ENCODE data around the gene TMEM255B. TPM values are rescaled to one million over a fixed set of nuclear protein-coding genes. Genes with fewer than 3 reads are reported as not detected.
"Not testable (repeated sequence)": the region's sequence is repeated elsewhere in the genome, so short reads cannot be mapped to it uniquely, and the experiment has no call there.

TMEM255B gene
- total and polyA plus RNA-seq, 5 donors from 2014 or later = 0.02 to 1.3 (median 0.11) TPM; not detected in 1

DNA sequence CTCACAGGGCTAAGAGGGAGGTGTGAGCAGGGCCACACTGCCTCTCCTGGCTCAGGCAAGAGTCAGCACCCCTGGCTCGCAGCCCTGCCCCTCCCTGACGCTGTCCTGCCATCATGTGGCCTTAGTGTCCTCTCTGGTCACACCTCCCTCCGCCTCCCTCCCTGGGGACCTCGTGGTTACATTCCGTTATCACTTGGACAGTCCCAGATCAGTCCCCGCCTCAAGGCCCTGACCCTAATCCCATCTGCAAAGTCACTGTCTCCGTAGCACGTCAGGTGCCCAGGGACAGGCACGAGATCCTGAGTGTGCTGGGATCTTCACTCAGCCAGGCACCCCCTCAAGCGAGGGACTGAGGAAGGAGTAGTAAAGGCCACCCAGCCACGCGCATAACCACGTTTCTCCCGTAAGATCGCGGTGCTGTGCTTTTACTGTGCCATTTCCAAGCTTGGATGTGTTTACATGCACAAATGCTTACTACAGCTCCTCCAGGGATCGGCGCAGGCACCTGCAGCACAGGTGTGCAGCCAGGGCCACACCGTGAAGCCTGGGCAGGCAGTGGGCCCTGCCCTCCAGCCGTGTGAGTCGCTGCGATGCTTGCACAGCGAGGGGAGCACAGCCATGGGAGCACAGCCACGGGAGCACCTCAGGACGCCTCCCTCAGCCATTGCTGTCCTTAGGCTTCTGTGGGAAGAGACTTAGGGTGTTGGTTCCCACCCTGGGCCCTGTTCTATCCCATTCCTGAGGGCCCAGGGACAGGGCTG lies 10.7 kb upstream of the TMEM255B start:
- Mint-ChIP-seq H3K4me3 (no peak overlapping the region), H3K4me1 (peaks cover 0 to 6% (median 0%) of the 10 kb centered on the region in 4 donors), H3K27me3 (no peaks in the 10 kb centered on the region), H3K9me3 (peaks cover 0 to 3% (median 0%) of the 10 kb centered on the region in 7 donors), H3K27ac (no peak overlapping the region), H3K36me3 (no peaks in the 10 kb centered on the region)
- H3K27ac ChIP-seq (ENCODE audit: insufficient read depth, low read length, poor library complexity, severe bottlenecking) = no peak overlapping the region
- H3K4me1 ChIP-seq (ENCODE audit: control insufficient read depth, insufficient read depth, low read length, poor library complexity, severe bottlenecking) = no peaks in the 10 kb centered on the region
- no peaks in the 10 kb centered on the region for H3K9me3 ChIP-seq (ENCODE audit: control insufficient read depth in 2 of 2, low read length in 2 of 2)
- DNase-seq = no peak
- ATAC-seq (ENCODE audit: low read depth in 2 of 2) = no peak
- H3K36me3 ChIP-seq (ENCODE audit: control insufficient read depth, insufficient read depth, low read length) = no peaks in the 10 kb centered on the region
- no peaks in the 10 kb centered on the region for H3K27me3 ChIP-seq (ENCODE audit: control insufficient read depth, insufficient read depth, low read length)
- H3K4me3 ChIP-seq (ENCODE audit: low read depth, low read length) = no peak overlapping the region

DNA sequence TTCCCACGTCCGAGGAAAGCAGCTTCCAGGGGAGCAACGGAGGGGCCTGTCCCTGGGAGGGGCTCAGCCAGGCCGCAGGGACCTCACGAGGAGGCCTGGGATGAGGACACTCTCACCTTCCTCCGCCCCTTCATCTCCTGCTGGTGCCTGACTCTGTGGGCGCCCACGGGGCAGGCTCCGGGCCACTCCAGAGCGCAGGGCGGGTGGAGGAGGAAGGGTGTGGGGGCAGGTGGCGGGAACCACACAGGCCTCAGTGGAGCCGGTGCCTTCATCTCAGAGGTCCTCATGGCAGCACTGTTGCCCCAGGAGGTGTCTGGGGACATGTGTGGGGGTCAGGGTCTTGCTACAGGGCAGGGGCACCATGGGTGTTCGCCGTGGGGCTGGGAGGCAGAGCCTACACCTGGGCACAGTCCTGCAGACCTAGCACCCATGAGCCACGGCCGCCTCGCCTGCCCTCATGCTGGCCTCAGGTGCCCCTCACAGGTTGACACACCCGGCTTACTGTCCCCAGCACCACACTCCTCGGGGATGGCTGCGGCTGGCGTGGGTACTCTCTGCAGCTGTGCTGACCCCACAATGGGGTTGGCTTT lies 10.1 kb upstream of the TMEM255B start:
- no peaks in the 10 kb centered on the region for H3K36me3 Mint-ChIP-seq
- no peaks in the 10 kb centered on the region for H3K27me3 Mint-ChIP-seq
- no peak overlapping the region for H3K4me3 ChIP-seq (ENCODE audit: low read depth, low read length)
- DNase-seq = no peak
- no peaks in the 10 kb centered on the region for H3K9me3 ChIP-seq (ENCODE audit: control insufficient read depth in 2 of 2, low read length in 2 of 2)
- no peak overlapping the region for H3K27ac ChIP-seq (ENCODE audit: insufficient read depth, low read length, poor library complexity, severe bottlenecking)
- no peaks in the 10 kb centered on the region for H3K4me1 ChIP-seq (ENCODE audit: control insufficient read depth, insufficient read depth, low read length, poor library complexity, severe bottlenecking)
- no peaks in the 10 kb centered on the region for H3K27me3 ChIP-seq (ENCODE audit: control insufficient read depth, insufficient read depth, low read length)
- H3K4me3 Mint-ChIP-seq = no peak overlapping the region
- no peaks in the 10 kb centered on the region for H3K36me3 ChIP-seq (ENCODE audit: control insufficient read depth, insufficient read depth, low read length)
- H3K9me3 Mint-ChIP-seq = peaks cover 0 to 5% (median 0%) of the 10 kb centered on the region in 7 donors
- H3K27ac Mint-ChIP-seq = no peak overlapping the region
- no peak for ATAC-seq (ENCODE audit: low read depth in 2 of 2)
- peaks cover 0 to 6% (median 0%) of the 10 kb centered on the region in 4 donors for H3K4me1 Mint-ChIP-seq

GRCh38 chr13:113749507-113749906 lies 9.5 kb upstream of the TMEM255B start:
- Mint-ChIP-seq H3K27me3 (peaks cover 2% of the 10 kb centered on the region), H3K36me3 (no peaks in the 10 kb centered on the region), H3K9me3 (peaks cover 0 to 5% (median 0%) of the 10 kb centered on the region in 7 donors), H3K4me1 (peaks cover 0 to 6% (median 0%) of the 10 kb centered on the region in 4 donors), H3K27ac (no peak overlapping the region), H3K4me3 (no peak overlapping the region)
- H3K9me3 ChIP-seq (ENCODE audit: control insufficient read depth in 2 of 2, low read length in 2 of 2) = no peaks in the 10 kb centered on the region
- ATAC-seq (ENCODE audit: low read depth in 2 of 2) (no peak), DNase-seq (no peak)
- H3K27ac ChIP-seq (ENCODE audit: insufficient read depth, low read length, poor library complexity, severe bottlenecking) = no peak overlapping the region
- no peaks in the 10 kb centered on the region for H3K4me1 ChIP-seq (ENCODE audit: control insufficient read depth, insufficient read depth, low read length, poor library complexity, severe bottlenecking)
- H3K4me3 ChIP-seq (ENCODE audit: low read depth, low read length) = no peak overlapping the region
- H3K36me3 ChIP-seq (ENCODE audit: control insufficient read depth, insufficient read depth, low read length) = no peaks in the 10 kb centered on the region
- no peaks in the 10 kb centered on the region for H3K27me3 ChIP-seq (ENCODE audit: control insufficient read depth, insufficient read depth, low read length)

GRCh38 chr13:113749967-113750366 lies 9.1 kb upstream of the TMEM255B start:
- no peaks in the 10 kb centered on the region for H3K27me3 ChIP-seq (ENCODE audit: control insufficient read depth, insufficient read depth, low read length)
- no peak overlapping the region for H3K27ac Mint-ChIP-seq
- peaks cover 0 to 5% (median 0%) of the 10 kb centered on the region in 7 donors for H3K9me3 Mint-ChIP-seq
- no peak overlapping the region for H3K4me3 Mint-ChIP-seq
- H3K27me3 Mint-ChIP-seq = peaks cover 4% of the 10 kb centered on the region
- H3K36me3 ChIP-seq (ENCODE audit: control insufficient read depth, insufficient read depth, low read length) = no peaks in the 10 kb centered on the region
- DNase-seq = no peak
- no peak overlapping the region for H3K27ac ChIP-seq (ENCODE audit: insufficient read depth, low read length, poor library complexity, severe bottlenecking)
- no peaks in the 10 kb centered on the region for H3K4me1 ChIP-seq (ENCODE audit: control insufficient read depth, insufficient read depth, low read length, poor library complexity, severe bottlenecking)
- no peaks in the 10 kb centered on the region for H3K9me3 ChIP-seq (ENCODE audit: control insufficient read depth in 2 of 2, low read length in 2 of 2)
- H3K36me3 Mint-ChIP-seq = no peaks in the 10 kb centered on the region
- no peak for ATAC-seq (ENCODE audit: low read depth in 2 of 2)
- no peak overlapping the region for H3K4me3 ChIP-seq (ENCODE audit: low read depth, low read length)
- peaks cover 0 to 4% (median 0%) of the 10 kb centered on the region in 4 donors for H3K4me1 Mint-ChIP-seq

- Histone ChIP-seq H3K27me3 (ENCODE audit: control insufficient read depth, insufficient read depth, low read length) (no peaks in the 10 kb centered on the region), H3K27ac (ENCODE audit: insufficient read depth, low read length, poor library complexity, severe bottlenecking) (no peak overlapping the region), H3K4me3 (ENCODE audit: low read depth, low read length) (no peak overlapping the region), H3K4me1 (ENCODE audit: control insufficient read depth, insufficient read depth, low read length, poor library complexity, severe bottlenecking) (no peaks in the 10 kb centered on the region), H3K9me3 (ENCODE audit: control insufficient read depth in 2 of 2, low read length in 2 of 2) (no peaks in the 10 kb centered on the region), H3K36me3 (ENCODE audit: control insufficient read depth, insufficient read depth, low read length) (no peaks in the 10 kb centered on the region)
- DNase-seq (no peak), ATAC-seq (ENCODE audit: low read depth in 2 of 2) (no peak)
- Mint-ChIP-seq H3K36me3 (no peaks in the 10 kb centered on the region), H3K4me1 (peaks cover 0 to 4% (median 0%) of the 10 kb centered on the region in 4 donors), H3K27ac (peak overlapping the region in 1 of 3 donors; percentile 60), H3K27me3 (peaks cover 4% of the 10 kb centered on the region), H3K4me3 (no peak overlapping the region), H3K9me3 (peaks cover 0 to 5% (median 0%) of the 10 kb centered on the region in 7 donors)
Observed at GRCh38 chr13:113750554-113751399, 8.2 kb upstream of the TMEM255B start.

DNA sequence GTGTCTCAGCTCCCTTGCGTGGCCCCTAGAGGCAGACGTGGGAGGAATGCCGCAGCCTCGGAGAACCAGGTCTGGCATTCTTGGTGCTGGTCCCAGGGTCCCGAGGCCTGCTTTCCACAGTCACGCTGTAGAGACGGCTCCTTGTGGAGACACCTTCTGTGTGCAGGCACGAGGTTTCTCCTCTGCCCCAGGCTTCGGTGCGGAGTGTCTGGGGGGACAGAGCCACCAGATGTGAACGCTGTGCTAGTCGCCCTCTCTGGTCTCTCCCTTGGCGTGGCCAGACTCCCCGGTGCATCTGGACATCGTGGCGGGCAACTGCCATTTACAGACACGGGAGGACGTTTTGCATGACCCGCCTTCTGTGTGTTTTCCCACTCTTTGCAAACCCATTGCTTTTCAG lies 7.5 kb upstream of the TMEM255B start:
- Histone ChIP-seq H3K9me3 (ENCODE audit: control insufficient read depth in 2 of 2, low read length in 2 of 2) (no peaks in the 10 kb centered on the region), H3K4me1 (ENCODE audit: control insufficient read depth, insufficient read depth, low read length, poor library complexity, severe bottlenecking) (no peaks in the 10 kb centered on the region), H3K36me3 (ENCODE audit: control insufficient read depth, insufficient read depth, low read length) (no peaks in the 10 kb centered on the region), H3K27ac (ENCODE audit: insufficient read depth, low read length, poor library complexity, severe bottlenecking) (no peak overlapping the region), H3K4me3 (ENCODE audit: low read depth, low read length) (no peak overlapping the region), H3K27me3 (ENCODE audit: control insufficient read depth, insufficient read depth, low read length) (no peaks in the 10 kb centered on the region)
- Mint-ChIP-seq H3K9me3 (peaks cover 0 to 5% (median 0%) of the 10 kb centered on the region in 7 donors), H3K4me1 (peaks cover 0 to 4% (median 0%) of the 10 kb centered on the region in 4 donors), H3K27ac (no peak overlapping the region), H3K27me3 (peaks cover 4% of the 10 kb centered on the region), H3K36me3 (no peaks in the 10 kb centered on the region), H3K4me3 (no peak overlapping the region)
- DNase-seq = no peak
- no peak for ATAC-seq (ENCODE audit: low read depth in 2 of 2)

- H3K9me3 ChIP-seq (ENCODE audit: control insufficient read depth in 2 of 2, low read length in 2 of 2); H3K4me3 Mint-ChIP-seq; H3K27me3 ChIP-seq (ENCODE audit: control insufficient read depth, insufficient read depth, low read length); DNase-seq; H3K27ac Mint-ChIP-seq; H3K9me3 Mint-ChIP-seq; H3K4me1 ChIP-seq (ENCODE audit: control insufficient read depth, insufficient read depth, low read length, poor library complexity, severe bottlenecking); ATAC-seq (ENCODE audit: low read depth in 2 of 2); H3K4me1 Mint-ChIP-seq; H3K27me3 Mint-ChIP-seq; H3K27ac ChIP-seq (ENCODE audit: insufficient read depth, low read length, poor library complexity, severe bottlenecking); H3K36me3 ChIP-seq (ENCODE audit: control insufficient read depth, insufficient read depth, low read length); H3K4me3 ChIP-seq (ENCODE audit: low read depth, low read length); H3K36me3 Mint-ChIP-seq: not testable (repeated sequence)
Observed at GRCh38 chr13:113752211-113752986, 6.6 kb upstream of the TMEM255B start.
